Activated CD4-positive, alpha-beta T cell treated with anti-CD3 and anti-CD28 coated beads, Interleukin-2, amount 50 U/mL, for 48 hours (primary cell): ENCODE measurements around the gene FBXL13.

Source experiments
- DNase-seq, 2 experiments: peaks; one replicate each; pipeline ENCODE4 v3.0.0-alpha.2; 2020

Gene FBXL13

DNA sequence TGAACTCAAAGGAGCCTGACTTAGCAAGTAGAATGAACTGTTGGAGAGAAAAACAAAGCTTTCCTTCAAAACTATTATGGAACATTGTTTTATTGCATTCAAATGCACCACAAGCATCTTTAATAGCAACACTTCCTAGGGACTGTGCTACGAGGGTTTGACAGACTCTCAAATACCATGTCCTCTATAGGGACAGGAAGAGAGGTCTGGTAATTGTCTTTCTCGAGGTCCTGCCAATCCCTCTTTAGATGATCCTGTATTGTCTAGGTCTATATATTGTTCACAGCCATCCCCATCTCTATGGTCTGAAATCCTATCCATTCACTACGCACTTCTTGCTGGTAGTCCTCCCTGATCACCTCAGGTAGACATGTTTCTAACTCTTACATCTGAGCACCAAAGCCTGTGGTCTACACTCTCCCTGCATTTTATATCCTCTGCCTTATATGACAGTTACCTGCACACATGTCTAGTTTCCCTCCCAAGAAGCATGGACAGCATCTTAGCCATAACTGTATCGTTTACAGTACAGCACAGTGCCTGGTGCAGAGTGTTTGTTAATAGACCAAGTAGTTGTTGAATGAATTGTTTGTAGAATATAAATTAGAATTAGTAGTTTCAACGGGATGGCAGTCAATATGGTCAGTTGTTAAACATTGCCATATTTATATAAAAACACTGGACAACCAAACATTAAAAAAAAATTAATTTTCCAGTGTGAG is 183.5 kb downstream of the FBXL13 start:
- DNase-seq, result no peak

DNA sequence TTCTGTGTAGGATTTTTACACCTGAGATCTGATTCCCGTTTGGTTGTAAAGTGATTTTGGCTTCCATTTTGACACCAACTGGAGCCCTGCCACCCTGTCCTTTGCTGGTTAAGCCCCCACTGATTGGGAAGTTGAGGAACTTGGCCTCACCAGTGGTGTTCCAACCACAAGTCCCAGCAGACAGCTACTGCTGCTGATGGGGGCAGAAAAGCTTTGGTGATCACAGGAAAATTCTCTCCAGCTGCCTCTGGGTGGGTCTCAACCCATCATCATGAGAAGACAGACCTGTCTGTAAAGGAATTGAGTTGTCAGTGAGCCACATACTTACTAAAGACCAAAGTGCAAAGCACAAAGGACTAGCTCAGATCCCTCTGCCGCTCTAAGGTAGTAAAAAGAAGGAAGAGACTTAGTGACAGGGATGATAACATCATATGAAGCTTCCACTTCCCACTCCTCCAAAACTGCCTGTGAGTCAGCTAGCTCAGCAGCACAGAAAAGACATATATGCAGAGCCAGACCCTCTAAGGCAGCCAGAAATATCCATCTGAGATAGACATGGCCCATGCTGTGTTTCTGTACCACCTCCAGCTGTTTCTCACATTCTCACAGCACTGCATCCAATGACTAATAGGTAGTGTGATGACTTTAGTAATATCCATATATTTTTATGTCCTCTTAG is 184.2 kb downstream of the FBXL13 start:
- no peak for DNase-seq

DNA sequence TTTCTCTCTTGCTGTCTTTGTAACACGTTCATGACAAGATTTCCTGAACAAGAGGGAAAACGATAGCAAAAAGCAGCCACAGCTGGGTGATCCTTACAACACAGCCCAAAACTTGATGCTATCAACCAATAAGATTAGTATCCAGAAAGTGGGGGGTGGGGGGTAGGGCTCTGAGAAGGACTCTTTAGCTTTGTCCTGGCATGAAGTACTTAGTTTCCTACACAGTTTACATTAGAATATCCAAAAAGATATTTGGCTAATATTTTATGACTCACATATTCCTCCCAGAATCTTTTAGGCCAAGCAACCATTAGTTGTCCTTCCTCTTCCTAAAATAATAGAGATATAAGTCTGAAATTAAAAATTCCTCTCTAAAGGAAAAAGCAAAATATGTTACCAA is 184.7 kb downstream of the FBXL13 start:
- no peak for DNase-seq

DNA sequence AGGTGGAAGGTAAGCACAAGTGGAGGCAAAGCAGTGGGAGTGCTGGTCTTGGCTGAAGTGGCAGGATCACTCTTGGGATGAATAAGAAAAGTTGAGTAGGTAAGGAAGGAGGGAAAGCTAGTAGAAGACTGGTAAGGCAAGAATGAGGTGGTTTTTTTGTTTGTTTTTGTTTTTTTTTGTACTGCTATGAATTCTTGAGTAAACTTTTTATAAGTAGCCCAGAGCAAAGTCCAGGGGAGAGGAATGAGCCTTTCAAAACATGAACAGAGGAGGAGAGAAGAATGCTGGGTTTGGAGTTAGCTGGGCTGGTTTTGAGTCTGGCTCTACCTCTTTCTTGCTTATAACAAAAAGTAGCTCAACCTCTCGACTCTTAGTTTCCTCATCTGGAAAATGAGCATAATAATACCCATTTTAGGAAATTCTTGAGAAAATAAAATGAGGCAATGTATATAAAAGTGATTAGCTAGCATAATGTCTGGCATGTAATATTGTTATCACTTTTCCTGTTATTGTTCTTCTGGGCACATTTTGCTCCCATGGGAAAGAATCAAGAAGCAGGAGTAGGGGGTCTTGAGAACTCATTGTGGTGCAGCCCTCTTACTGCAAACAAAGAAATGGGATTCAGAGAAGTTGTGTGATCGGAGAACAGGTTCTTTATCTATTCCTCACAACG is 185.9 kb downstream of the FBXL13 start:
- no peak for DNase-seq

DNA sequence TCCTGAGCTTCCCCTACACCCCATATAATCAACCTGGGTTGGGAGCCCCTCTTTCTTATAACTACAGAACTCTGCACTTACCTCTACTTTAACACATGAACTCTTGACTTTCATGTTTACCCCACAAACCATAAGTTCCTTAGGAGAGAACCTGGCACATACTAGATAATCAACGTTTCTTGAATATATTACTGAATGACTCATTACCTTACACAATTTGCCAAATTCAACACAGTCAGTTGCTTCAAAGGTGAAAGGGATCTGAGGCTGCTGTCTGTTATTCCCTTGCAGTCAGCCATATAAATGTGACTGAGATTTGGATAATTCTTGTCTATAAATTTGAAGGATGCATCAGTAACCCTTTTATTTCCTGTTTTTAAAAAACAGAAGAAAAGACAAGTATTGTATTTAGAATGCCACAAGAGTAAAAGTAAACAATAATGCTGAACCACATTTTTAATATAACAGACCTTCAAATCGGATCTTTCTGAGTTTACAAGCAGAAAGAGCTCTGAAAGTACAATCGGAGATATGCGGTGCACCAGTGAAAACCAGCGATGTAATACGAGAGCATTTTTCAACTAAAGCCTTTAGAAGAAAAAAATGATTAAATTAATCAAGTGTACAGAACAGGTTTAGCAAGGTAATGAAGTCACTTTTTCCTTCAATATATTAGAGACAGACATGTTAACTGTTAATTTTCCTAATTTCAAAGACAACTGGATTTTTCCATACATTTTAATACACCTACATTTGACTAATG is 191.3 kb downstream of the FBXL13 start:
- no peak for DNase-seq

DNA sequence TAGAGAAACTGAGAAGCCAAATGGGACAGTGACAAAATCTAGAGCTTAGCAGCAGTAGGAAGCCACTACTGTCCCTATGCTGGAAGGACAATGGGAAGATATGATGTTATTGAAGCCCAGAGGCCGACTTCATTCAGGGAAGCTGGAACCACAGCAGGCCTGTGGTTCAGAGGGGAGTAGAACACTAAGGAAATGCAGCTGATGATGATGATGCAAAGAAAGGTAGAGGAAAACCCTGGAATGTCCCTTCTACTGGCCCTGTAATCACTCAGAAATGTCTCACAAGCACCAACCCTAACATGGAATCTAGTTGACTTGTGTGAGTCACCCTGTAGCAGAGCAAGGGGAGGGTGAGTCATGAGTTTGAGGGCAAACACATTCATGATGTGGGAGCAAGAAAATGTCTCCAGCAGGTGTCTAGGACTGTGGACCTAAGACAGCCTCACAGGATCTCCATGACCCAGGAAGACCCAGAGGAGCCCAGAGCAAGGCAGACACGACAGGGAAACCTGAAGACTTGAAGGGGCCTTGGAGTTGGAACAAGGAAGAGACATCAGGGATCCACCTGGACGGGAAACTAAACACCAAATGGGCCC is 198.8 kb downstream of the FBXL13 start:
- DNase-seq, result peak; percentile 6 to 34

DNA sequence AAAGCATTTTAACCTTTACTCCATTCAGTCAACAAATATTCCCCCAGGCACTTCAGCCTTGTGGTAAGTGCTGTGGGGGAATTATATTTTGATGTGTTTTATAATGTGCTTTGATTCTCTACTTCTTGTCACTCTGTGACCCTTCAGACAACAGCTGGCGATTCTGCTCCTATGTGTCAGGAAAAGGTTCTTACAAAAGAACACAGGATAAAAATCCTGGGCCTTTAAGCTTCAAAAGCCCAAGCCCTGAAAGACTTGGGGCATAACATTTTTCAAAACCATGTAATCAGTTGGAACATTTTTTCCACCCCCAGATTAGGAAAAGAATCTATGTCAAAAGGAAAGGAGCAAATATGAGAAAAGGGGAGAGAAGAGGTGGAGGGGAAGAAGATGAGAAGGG is 199.6 kb downstream of the FBXL13 start:
- no peak for DNase-seq

DNA sequence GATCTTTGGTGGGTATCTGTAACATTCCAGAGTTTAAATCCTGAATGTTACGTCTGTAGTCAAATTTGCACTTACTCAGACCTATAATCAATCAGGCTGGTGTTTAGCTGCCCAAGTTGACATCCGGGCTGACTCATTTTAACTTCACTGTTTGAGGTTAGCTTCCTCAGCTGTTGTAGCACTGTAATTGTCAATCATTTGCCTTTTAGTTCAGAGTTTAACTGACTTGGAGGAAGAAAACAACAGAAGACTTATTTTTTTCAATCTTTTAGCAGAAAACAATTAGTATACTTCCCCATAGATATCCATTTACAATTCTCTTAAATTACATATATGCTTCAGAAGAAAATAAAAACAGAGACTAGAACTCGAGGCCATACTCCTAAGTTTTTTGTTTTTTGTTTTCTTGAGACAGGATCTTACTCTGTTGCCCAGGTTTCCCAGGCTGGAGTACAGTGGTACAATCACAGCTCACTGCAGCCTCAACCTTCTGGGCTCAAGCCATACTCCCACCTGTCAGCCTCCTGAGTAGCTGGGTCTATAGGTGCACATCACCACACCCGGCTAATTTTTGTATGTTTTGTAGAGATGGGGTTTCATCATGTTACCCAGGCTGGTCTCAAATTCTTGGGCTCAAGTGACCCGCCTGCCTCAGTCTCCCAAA is 200.3 kb downstream of the FBXL13 start:
- peak; percentile 8 to 14 for DNase-seq

DNA sequence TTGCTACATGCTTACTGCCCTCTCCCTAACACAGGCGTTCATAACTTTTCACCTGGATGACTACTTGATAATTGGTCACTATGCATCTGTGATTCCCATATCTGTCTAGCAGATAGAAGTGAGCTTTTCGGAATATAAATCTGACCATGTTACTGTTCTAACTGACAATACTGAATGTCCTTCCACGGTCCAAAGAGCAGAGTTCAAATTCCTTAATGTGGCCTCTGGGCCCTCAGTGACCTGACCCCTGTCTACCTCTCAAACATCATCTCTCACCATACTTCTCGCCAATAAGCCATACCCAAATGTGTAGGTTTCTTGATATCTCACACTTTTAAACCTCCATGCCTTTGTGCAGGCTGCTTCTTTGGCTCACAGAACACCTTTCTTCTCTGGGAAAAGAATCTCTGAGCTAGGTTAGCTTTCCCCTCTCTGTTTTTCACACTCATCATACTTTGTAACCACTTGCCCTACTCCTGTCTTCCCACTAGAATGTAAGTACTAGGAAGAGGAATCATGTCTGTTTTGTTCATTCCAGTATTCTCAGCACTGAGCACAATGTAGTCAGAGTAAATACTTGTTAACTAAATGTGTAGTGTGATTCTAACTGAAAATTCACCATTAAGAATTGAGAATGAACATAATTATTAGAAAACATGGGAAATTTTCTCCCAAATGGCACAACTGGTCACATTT is 201.0 kb downstream of the FBXL13 start:
- DNase-seq, result no peak

DNA sequence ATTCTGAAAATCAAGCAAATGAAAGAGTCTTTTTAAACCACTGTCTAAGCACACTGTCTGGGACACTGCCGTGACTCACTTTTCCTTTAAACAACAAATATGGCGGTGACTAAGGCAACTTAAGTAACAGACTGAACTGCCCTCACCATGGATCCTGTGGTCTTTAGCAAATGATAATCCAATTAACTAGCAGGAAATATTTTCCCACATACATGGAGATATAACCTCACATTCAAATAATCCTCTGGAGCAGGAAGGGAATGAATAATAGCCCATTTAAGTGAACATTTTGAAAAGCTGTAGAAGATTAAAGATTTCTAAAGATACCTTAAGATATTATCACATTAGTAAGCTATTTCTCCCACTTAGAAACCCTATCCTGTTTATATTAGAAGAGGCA is 202.1 kb downstream of the FBXL13 start:
- DNase-seq, result no peak

DNA sequence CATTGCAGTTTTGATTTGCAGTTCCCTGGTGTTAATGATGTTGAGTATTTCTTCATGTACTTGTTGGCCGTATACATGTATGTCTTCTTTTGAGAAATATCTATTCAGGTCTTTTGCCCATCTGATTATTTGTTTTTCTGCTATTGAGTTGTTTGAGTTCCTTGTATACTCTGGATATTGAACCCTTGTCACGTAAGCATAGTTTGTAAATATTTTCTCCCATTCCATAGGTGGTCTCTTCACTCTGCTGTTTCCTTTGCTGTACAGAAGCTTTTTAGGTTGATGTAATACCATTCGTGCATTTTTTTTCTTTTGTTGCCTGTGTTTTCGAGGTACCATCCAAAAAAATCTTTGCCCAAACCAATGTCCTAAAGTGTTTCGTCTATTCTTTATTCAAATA is 205.4 kb downstream of the FBXL13 start:
- no peak for DNase-seq

DNA sequence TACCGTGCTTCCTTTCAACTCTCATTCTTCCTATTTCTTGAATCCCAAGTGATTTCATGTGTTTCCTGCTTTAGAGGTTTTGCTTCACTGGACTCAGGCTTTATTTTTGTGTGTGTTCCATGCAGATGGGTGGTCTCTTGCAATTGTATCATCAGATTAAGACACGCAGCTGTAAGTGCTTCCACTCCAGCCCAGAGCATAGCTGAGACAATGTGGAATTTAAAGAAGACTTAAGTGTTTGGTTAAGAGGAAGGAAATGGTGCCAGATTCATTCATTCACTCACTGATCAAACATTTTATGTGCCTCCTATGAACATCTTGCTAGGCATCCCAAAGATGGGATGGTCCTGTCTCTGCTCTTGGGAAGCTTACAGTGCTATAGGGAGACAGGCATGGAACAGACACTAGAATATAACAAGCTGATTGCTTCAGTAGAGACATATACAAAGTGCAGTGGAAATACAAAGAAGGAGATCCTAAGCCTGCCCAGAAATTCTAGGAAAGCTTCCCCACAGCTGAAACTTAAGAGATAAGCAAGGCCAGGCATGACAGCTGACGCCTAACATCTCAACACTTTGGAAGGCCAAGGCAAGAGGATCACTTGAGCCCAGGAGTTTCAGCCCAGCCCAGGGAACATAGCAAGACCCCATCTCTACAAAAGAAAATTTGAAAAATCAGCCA is 207.9 kb downstream of the FBXL13 start:
- no peak for DNase-seq

DNA sequence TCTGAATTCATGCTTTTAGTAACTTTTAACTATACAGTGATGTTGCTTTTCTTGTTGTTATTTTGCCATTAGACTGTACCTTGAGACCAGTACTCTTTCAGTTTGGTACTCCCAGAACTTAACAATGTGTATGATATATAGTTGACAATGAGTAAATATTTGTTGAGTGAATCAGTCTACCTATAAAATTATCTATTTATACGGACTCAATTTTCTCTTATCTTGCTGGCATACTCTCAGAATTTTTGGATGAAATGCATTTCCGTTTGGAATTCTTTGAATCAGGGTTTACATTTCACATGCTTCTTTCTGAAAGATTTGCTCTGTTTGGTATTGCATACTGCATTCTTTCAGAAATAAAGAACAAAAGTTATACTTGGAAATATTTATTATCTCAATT is 209.6 kb downstream of the FBXL13 start:
- no peak for DNase-seq

DNA sequence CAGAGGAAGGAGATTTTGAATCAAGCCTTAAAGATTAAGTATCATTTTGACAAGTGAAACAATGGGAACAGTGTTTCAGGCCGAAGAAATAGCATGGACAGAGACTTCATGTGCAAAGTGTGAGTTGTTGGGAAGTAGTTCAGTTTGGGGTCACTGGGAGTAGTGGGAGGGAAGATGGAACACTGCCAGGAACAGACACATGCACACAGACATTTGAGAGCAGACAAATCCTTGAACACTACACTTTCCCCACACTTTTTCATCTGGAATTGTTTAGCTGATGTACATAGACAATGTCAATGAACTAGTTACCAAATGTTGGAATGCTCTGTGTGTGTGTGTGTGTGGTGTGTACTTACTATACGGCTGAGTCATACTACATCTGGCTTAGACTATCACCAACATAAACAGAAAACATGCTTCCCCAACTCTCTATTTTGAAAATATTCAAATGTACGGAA is 214.2 kb downstream of the FBXL13 start:
- no peak for DNase-seq

DNA sequence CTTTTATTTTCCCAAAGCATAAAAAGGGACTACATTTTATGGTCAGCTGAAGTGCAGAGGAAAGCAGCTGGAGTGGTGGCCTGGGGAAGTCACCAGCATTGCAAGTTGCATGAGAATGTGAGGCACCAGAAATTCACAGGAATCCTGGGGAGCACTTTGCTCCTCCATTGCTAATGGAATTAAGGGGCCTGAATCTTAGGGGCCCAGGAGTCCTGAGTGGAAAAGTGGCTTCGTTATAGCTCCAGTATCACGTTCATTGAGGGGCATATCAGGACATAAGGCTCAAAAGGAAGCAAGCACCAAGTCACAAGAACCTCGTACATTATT is 214.8 kb downstream of the FBXL13 start:
- DNase-seq, result no peak

DNA sequence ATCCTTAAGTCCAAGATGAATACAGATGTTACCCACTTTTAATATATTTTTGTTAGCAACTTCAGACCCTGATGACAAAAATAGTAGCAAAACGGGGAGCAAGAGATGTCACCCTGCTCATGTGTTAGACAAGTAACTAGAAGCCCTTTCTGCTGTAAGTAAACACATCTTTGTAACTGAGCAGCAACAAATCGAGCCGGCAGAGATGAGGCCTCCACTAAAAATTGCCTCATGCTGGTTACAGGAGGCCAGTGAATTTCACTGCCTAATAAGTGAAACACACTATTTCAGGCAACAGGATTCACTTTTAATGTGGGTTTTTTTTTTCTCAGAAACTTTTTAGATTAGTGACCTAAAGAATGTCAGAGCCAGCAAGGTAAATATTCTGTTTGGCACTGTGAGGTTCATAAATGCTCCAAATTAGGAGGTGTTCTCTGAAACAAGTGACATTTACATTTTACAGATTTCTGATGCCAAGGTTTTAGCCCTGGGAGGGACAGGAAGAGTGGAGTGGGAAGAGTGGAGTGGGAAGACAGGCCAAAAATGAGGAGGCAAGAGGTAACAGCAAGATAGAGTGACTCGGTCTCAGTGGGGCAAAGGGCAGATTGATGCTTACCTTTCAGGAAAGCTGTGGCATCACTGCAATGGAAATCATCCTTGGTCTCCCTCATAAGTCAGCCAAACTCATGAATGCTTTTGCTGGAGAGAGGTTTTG is 215.4 kb downstream of the FBXL13 start:
- no peak for DNase-seq

DNA sequence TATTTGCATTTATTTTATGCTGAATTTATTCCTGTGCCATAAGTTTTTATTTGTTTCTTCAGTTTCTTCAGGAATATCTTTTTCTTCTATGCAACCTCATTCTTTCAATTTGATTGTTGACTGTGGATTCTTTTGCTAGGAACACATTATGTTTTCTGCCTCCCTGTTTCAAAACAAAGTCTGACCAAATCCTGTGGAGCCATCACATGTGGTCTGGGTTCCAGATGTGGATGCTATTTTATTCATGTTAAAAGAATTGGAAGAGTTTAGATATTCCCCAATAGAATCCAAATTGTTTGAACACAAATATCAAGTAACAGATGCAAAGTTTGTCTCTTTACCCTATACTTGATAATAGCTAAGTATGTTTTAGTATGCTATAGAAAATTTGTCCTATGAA is 218.6 kb downstream of the FBXL13 start:
- no peak for DNase-seq

DNA sequence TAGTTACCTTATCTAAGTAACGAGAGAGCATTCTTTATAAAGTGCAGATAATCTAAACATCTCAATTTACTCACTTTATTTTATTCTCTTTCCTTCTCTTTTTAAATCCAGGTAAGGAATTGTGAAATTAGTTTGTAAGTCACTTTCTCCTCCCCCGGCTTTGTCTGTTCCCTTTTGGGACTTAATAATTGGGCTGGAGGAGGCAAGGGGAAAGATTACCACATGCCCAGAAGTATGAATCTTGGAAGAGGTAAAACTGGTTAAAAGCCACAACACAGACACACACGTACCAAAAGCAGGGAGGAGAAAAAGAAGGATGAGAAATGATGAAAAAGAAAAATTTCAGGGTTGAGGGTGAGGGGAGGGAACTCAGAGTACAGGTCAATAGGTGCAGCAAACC is 225.1 kb downstream of the FBXL13 start:
- no peak for DNase-seq

DNA sequence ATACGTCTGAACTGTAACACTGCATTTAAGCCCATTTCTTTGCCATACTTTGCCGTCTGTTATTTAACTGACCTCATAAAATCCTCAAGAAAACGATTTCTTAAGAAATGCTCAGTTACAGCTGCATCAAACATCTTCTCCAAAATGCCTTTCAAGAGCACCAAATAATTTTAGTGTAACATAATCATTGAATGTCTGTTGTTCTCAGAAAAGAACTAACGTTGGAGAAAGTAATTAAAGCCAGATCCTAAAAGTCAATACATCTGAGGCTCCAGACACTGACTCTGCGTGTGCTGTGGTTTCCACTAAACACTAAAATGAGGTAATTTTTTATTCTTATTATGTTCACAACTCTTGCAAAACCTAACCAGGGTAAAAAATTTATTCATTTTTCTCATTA is 225.5 kb downstream of the FBXL13 start:
- no peak for DNase-seq

DNA sequence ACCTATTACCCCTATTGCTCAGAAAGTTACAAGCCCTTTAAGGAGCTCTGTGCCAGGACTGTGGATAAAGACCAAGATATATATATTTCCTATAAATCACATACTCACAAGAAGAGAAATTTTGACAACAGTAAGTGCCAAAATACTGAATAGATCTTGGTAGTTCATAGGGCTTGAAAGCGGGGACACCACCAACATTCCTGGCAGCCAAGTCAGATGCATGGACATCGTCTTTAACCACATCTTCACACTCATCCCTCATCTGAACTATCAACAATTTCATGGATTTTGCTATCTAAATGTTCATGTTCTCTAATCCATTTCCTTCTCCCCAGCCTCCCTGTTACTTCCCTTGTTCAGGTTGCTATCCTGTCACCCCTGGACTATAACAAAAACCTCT is 229.2 kb downstream of the FBXL13 start:
- DNase-seq, result no peak

DNA sequence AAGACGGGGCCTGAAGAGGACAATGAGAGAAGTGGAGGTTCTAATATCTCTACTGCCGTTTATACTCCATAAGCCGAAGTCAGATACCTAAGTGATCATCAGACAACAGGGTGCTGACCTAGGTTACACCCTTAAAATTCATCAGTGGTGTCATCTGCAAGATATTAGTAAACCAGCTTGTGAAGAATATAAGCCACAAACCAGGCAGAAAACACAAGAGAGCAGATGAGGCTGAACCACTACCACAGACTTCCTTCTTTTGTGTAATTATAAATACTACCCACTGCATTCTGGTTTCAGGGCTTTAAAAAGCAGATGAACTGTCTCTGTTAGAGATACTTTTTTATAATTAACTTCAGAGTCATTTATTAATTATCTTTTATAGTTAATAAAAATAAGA is 230.7 kb downstream of the FBXL13 start:
- DNase-seq, result no peak
